ENCODE results near the gene FGF2. TPM values are rescaled to one million over a fixed set of nuclear protein-coding genes. Genes with fewer than 3 reads are reported as not detected.
"Not testable (repeated sequence)": the region's sequence is repeated elsewhere in the genome, so short reads cannot be mapped to it uniquely, and the experiment has no call there.

FGF2 gene
- total RNA-seq, 1 experiment from 2014 or later = 4.1 TPM

DNA sequence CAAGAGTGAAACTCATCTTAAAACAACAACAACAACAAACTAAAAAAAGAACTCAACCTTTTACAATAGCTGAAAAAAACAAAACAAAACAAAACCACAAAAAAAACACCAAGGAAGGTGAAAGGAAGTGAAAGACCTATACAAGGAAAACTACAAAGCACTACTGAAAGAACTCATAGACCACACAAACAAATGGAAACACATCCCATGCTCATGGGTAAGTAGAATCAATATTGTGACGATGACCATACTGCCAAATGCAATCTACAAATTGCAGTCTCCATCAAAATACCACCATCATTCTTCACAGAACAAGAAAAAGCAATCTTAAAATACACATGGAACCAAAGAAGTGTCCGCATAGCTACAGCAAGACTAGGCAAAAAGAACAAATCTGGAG lies 41.5 kb upstream of the FGF2 start:
- Histone ChIP-seq H3K9me2 (replicated peaks; ENCODE audit: low read length) (no peaks in the 10 kb centered on the region), H3K9ac (ENCODE audit: low read length) (no peak overlapping the region), H3K4me3 (ENCODE audit: low read length) (no peak overlapping the region), H3K4me1 (ENCODE audit: insufficient read depth, low read length) (peaks cover 29% of the 10 kb centered on the region), H2AFZ (ENCODE audit: low read length) (no peak overlapping the region), H3K36me3 (ENCODE audit: low read depth, low read length) (no peaks in the 10 kb centered on the region; the same call in 1 of the 2 replicates), H3K79me2 (ENCODE audit: low read length) (no peaks in the 10 kb centered on the region), H3K27ac (ENCODE audit: low read length) (peak overlapping the region; percentile 76), H3K4me2 (ENCODE audit: low read length) (no peak overlapping the region), H4K20me1 (ENCODE audit: low read length) (no peaks in the 10 kb centered on the region), H3K27me3 (ENCODE audit: low read length) (no peaks in the 10 kb centered on the region), H3F3A (ENCODE audit: low read length, unreplicated experiment) (no peaks in the 10 kb centered on the region), H3K9me3 (ENCODE audit: low read length) (0 out of 2 replicates have a peak, but pooled peaks cover 8% of the 10 kb centered on the region)
- ATAC-seq = no peak
- no TSS peak for BruUV-seq (replicated peaks)
- TF ChIP-seq, protein P1, sequence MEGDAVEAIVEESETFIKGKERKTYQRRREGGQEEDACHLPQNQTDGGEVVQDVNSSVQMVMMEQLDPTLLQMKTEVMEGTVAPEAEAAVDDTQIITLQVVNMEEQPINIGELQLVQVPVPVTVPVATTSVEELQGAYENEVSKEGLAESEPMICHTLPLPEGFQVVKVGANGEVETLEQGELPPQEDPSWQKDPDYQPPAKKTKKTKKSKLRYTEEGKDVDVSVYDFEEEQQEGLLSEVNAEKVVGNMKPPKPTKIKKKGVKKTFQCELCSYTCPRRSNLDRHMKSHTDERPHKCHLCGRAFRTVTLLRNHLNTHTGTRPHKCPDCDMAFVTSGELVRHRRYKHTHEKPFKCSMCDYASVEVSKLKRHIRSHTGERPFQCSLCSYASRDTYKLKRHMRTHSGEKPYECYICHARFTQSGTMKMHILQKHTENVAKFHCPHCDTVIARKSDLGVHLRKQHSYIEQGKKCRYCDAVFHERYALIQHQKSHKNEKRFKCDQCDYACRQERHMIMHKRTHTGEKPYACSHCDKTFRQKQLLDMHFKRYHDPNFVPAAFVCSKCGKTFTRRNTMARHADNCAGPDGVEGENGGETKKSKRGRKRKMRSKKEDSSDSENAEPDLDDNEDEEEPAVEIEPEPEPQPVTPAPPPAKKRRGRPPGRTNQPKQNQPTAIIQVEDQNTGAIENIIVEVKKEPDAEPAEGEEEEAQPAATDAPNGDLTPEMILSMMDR (conservative IDR thresholded peaks at IDR 0.05; ENCODE audit: low read depth, low read length) = no peak
- TF ChIP-seq EZH2 (IDR thresholded peaks at IDR 0.05; ENCODE audit: low read length, unreplicated experiment) (no peak), EZH2phosphoT487 (IDR thresholded peaks at IDR 0.05; ENCODE audit: borderline replicate concordance, low read length) (no peak)
- intact Hi-C loops (cut with micrococcal nuclease) = loop anchor here (10.0 kb wide), 1 partner anchor 50 kb away; no protein-coding TSS in a partner anchor
- DNase-seq = no peak
- POLR2A ChIA-PET (ENCODE audit: unreplicated experiment) = no interaction called here
- CTCF ChIA-PET = no interaction called here

DNA sequence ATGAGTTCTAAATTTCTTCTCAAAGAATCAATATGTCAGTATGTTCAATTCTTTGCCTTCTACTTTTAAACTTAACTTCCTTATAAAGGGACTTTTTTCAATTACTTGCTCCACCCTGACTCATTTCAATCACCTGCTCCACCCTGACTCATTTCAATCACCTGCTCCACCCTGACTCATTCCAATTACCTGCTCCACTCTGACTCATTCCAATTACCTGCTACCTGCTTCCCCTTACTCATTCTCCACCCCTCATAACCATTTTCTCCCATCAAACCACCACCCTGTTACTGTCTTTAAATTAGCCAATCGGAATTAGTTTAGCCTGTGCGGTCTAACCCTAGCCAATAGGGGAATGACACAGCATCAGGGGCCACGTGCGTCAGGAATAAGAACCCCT lies 40.3 kb upstream of the FGF2 start:
- H3K79me2 ChIP-seq (ENCODE audit: low read length); H3K4me3 ChIP-seq (ENCODE audit: low read length); H3F3A ChIP-seq (ENCODE audit: low read length, unreplicated experiment); BruUV-seq (replicated peaks); POLR2A ChIA-PET (ENCODE audit: unreplicated experiment); H4K20me1 ChIP-seq (ENCODE audit: low read length); H3K36me3 ChIP-seq (ENCODE audit: low read depth, low read length); H3K9me3 ChIP-seq (ENCODE audit: low read length); H3K27me3 ChIP-seq (ENCODE audit: low read length); H2AFZ ChIP-seq (ENCODE audit: low read length); H3K9me2 ChIP-seq (replicated peaks; ENCODE audit: low read length); CTCF ChIA-PET; ATAC-seq: not testable (repeated sequence)
- H3K4me1 ChIP-seq (ENCODE audit: insufficient read depth, low read length) = peaks cover 29% of the 10 kb centered on the region
- peak overlapping the region; percentile 76 for H3K27ac ChIP-seq (ENCODE audit: low read length)
- intact Hi-C loops (cut with micrococcal nuclease) = loop anchor here (10.0 kb wide), 1 partner anchor 49 kb away; no protein-coding TSS in a partner anchor
- peak; percentile 67 for DNase-seq
- H3K9ac ChIP-seq (ENCODE audit: low read length) = 0 out of 2 replicates have a peak overlapping the region, but pooled peaks have one; percentile 20
- H3K4me2 ChIP-seq (ENCODE audit: low read length) = peak overlapping the region; percentile 22; the same call in 1 of the 2 replicates

DNA sequence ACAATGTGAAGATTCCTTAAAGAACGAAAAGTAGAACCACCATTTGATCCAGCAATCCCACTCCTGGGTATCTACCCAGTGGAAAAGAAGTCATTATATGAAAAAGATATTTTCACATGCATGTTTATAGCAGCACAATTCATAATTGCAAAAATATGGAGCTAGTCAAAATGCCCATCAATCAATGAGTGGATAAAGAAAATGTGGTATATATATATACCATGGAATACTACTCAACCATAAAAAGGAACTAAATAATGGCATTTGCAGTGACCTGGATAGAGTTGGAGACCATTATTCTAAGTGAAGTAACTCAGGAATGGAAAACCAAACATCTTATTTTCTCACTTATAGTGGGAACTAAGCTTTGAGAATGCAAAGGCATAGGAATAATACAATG lies 39.7 kb upstream of the FGF2 start:
- intact Hi-C loops (cut with micrococcal nuclease) = loop anchor here (10.0 kb wide), 1 partner anchor 48 kb away; no protein-coding TSS in a partner anchor
- H4K20me1 ChIP-seq (ENCODE audit: low read length); H3K27me3 ChIP-seq (ENCODE audit: low read length); H3K79me2 ChIP-seq (ENCODE audit: low read length); ATAC-seq; H3K4me3 ChIP-seq (ENCODE audit: low read length); H3K36me3 ChIP-seq (ENCODE audit: low read depth, low read length); DNase-seq; H3K9me3 ChIP-seq (ENCODE audit: low read length); H2AFZ ChIP-seq (ENCODE audit: low read length); H3F3A ChIP-seq (ENCODE audit: low read length, unreplicated experiment); H3K9me2 ChIP-seq (replicated peaks; ENCODE audit: low read length); H3K4me2 ChIP-seq (ENCODE audit: low read length); POLR2A ChIA-PET (ENCODE audit: unreplicated experiment); CTCF ChIA-PET; BruUV-seq (replicated peaks): not testable (repeated sequence)
- 0 out of 2 replicates have a peak overlapping the region, but pooled peaks have one; percentile 20 for H3K9ac ChIP-seq (ENCODE audit: low read length)
- peaks cover 29% of the 10 kb centered on the region for H3K4me1 ChIP-seq (ENCODE audit: insufficient read depth, low read length)
- peak overlapping the region; percentile 72 for H3K27ac ChIP-seq (ENCODE audit: low read length)

DNA sequence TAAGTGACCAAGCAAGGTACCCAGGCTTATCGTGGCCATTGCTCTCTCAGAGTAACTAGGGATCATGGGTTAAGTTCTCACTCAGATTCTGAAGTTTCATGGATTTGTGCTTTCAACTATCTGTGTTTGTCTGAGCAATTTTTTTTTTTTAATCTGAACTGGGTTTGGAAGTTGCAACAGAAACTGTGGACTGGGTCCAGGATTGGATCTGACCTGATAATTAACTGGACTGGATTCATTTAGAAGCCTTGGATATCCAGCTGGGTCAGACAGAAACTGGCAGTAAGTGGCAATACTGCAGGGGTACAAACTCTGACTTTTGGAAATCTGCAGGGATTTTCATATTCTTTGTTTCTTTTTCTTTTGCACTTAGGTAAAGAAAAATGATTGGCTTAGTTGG lies 38.7 kb upstream of the FGF2 start:
- POLR2A ChIA-PET (ENCODE audit: unreplicated experiment) = no interaction called here
- H3K27ac ChIP-seq (ENCODE audit: low read length) = no peak overlapping the region

More for the DNA sequence above, 38.7 kb upstream of the FGF2 start:
- DNase-seq = no peak
- CTCF ChIA-PET = no interaction called here
- Histone ChIP-seq H3K4me3 (ENCODE audit: low read length) (no peak overlapping the region), H3K79me2 (ENCODE audit: low read length) (no peaks in the 10 kb centered on the region), H3K9me3 (ENCODE audit: low read length) (0 out of 2 replicates have a peak, but pooled peaks cover 8% of the 10 kb centered on the region), H3F3A (ENCODE audit: low read length, unreplicated experiment) (no peaks in the 10 kb centered on the region), H4K20me1 (ENCODE audit: low read length) (no peaks in the 10 kb centered on the region), H3K27me3 (ENCODE audit: low read length) (no peaks in the 10 kb centered on the region), H2AFZ (ENCODE audit: low read length) (no peak overlapping the region), H3K36me3 (ENCODE audit: low read depth, low read length) (no peaks in the 10 kb centered on the region; the same call in 1 of the 2 replicates), H3K4me1 (ENCODE audit: insufficient read depth, low read length) (peaks cover 28% of the 10 kb centered on the region), H3K9ac (ENCODE audit: low read length) (no peak overlapping the region), H3K9me2 (replicated peaks; ENCODE audit: low read length) (no peaks in the 10 kb centered on the region), H3K4me2 (ENCODE audit: low read length) (no peak overlapping the region)
- no peak for ATAC-seq
- intact Hi-C loops (cut with micrococcal nuclease) = loop anchor here (10.0 kb wide), 1 partner anchor 47 kb away; no protein-coding TSS in a partner anchor
- no TSS peak for BruUV-seq (replicated peaks)
- TF ChIP-seq, protein P1 (conservative IDR thresholded peaks at IDR 0.05; ENCODE audit: low read depth, low read length) = no peak
- TF ChIP-seq EZH2phosphoT487 (IDR thresholded peaks at IDR 0.05; ENCODE audit: borderline replicate concordance, low read length) (no peak), EZH2 (IDR thresholded peaks at IDR 0.05; ENCODE audit: low read length, unreplicated experiment) (no peak)
